Neuronal stem cell (in vitro differentiated cells): ENCODE measurements around the gene CRADD.
A peak's percentile ranks its signal among the peaks of the same experiment; 100 is the strongest.

Experiments
- DNase-seq: peaks from one replicate; pipeline ENCODE4 v3.0.0-alpha.2; 2013; ENCODE audit warnings: low spot score
- H2AFZ ChIP-seq: one replicate; pipeline ENCODE4 v1.6.1; 2013; ENCODE audit warnings: mild to moderate bottlenecking, low read length, inconsistent platforms
- H2AK5ac ChIP-seq: 2 replicates; pipeline ENCODE4 v1.6.1; 2013; ENCODE audit warnings: low read depth, mild to moderate bottlenecking, inconsistent platforms, low read length, moderate library complexity, mixed read lengths
- H2BK120ac ChIP-seq: 2 replicates; pipeline ENCODE4 v1.6.1; 2013; ENCODE audit warnings: low read depth, mild to moderate bottlenecking, inconsistent platforms, low read length, moderate library complexity, mixed read lengths
- H2BK12ac ChIP-seq: one replicate; pipeline ENCODE4 v1.6.1; 2013; ENCODE audit warnings: low read length, inconsistent platforms
- H2BK15ac ChIP-seq: 2 replicates; pipeline ENCODE4 v1.6.1; 2013; ENCODE audit warnings: mild to moderate bottlenecking, low read length, inconsistent platforms, mixed read lengths
- H2BK5ac ChIP-seq: one replicate; pipeline ENCODE4 v1.6.1; 2013; ENCODE audit warnings: inconsistent platforms, mild to moderate bottlenecking, low read length, moderate library complexity
- H3K14ac ChIP-seq: one replicate; pipeline ENCODE4 v1.6.1; 2013; ENCODE audit warnings: low read length, inconsistent platforms
- H3K18ac ChIP-seq: 2 replicates; pipeline ENCODE4 v1.6.1; 2013; ENCODE audit warnings: low read length, inconsistent platforms
- H3K23ac ChIP-seq: 2 replicates; pipeline ENCODE4 v1.6.1; 2013; ENCODE audit warnings: low read depth, mild to moderate bottlenecking, mixed read lengths, low read length, inconsistent platforms; ENCODE audit not compliant: poor library complexity
- H3K27ac ChIP-seq: replicated peaks from 3 replicates; pipeline ENCODE4 v1.5.1; 2013; ENCODE audit warnings: low read length, inconsistent platforms
- H3K27me3 ChIP-seq, 3 experiments: 2 replicates each; pipeline ENCODE4 v1.6.1; 2013; ENCODE audit warnings: low read length in 3 of 3, mild to moderate bottlenecking in 2 of 3, inconsistent platforms in 1 of 3, low read depth in 1 of 3, mixed read lengths in 1 of 3, moderate library complexity in 1 of 3; ENCODE audit not compliant: control insufficient read depth in 3 of 3, insufficient read depth in 3 of 3
- H3K36me3 ChIP-seq, 2 donors: replicated peaks in 1 of 2; 2 replicates each; pipeline ENCODE4 v1.6.1; 2013; ENCODE audit warnings: low read length in 2 of 2; ENCODE audit not compliant: control insufficient read depth in 2 of 2, insufficient read depth in 2 of 2
- H3K4ac ChIP-seq: 2 replicates; pipeline ENCODE4 v1.6.1; 2013; ENCODE audit warnings: inconsistent platforms, mild to moderate bottlenecking, low read length, moderate library complexity
- H3K4me1 ChIP-seq, 2 donors: 1 replicate in 1 of 2; 2 replicates in 1 of 2; pipeline ENCODE4 v1.6.1; 2013; ENCODE audit warnings: low read length in 2 of 2, low read depth in 1 of 2; ENCODE audit not compliant: control insufficient read depth in 2 of 2, insufficient read depth in 1 of 2
- H3K4me2 ChIP-seq: one replicate; pipeline ENCODE4 v1.6.1; 2013; ENCODE audit warnings: mild to moderate bottlenecking, low read length, inconsistent platforms; ENCODE audit not compliant: insufficient read depth, poor library complexity, severe bottlenecking
- H3K4me3 ChIP-seq, 2 donors: 2 replicates each; pipeline ENCODE4 v1.5.1; 2013; ENCODE audit warnings: low read length in 2 of 2, mild to moderate bottlenecking in 2 of 2, inconsistent platforms in 1 of 2, moderate library complexity in 1 of 2
- H3K79me1 ChIP-seq: one replicate; pipeline ENCODE4 v1.6.1; 2013; ENCODE audit warnings: low read depth, mild to moderate bottlenecking, inconsistent platforms, low read length, moderate library complexity
- H3K9ac ChIP-seq: one replicate; pipeline ENCODE4 v1.6.1; 2013; ENCODE audit warnings: mild to moderate bottlenecking, low read depth, low read length, inconsistent platforms; ENCODE audit not compliant: poor library complexity
- H3K9me3 ChIP-seq, 2 donors: replicated peaks in 1 of 2; 2 replicates each; pipeline versions ENCODE3 to v1.6.1; 2013; ENCODE audit warnings: low read length in 2 of 2, mild to moderate bottlenecking in 2 of 2, inconsistent platforms in 1 of 2, low read depth in 1 of 2, mixed read lengths in 1 of 2, moderate library complexity in 1 of 2; ENCODE audit not compliant: control insufficient read depth in 2 of 2, insufficient read depth in 1 of 2
- H4K8ac ChIP-seq: one replicate; pipeline ENCODE4 v1.6.1; 2013; ENCODE audit warnings: low read depth, mild to moderate bottlenecking, inconsistent platforms, low read length, moderate library complexity
- H4K91ac ChIP-seq: one replicate; pipeline ENCODE4 v1.6.1; 2013; ENCODE audit warnings: low read length, low read depth, mild to moderate bottlenecking, inconsistent platforms; ENCODE audit not compliant: poor library complexity
- WGBS, 2 donors: extraction: QIAGEN DNeasy Blood & Tissue Kit; methylation state at CpG; one replicate each; pipeline ENCODE4 v1.1.7; 2013; ENCODE audit warnings: missing lambda C conversion rate in 2 of 2, mixed read lengths in 1 of 2; ENCODE audit not compliant: insufficient read length in 2 of 2, insufficient replicate concordance in 1 of 2; ENCODE audit errors: extremely low coverage in 2 of 2; 5-methylcytosine and 5-hydroxymethylcytosine counted together

Gene CRADD

GRCh38 chr12:93714382-93714781, 37.2 kb downstream of the CRADD start:
- WGBS, 2 donors: no CpG with 5 or more reads among the region's 5 CpGs
- Histone ChIP-seq H3K4me1 (peaks cover 0 to 4% of the 10 kb centered on the region in 2 donors), H3K14ac (no peak overlapping the region), H3K18ac (no peak overlapping the region), H3K27me3 (no peaks in the 10 kb centered on the region), H3K4me2 (no peak overlapping the region), H3K36me3 (no peaks in the 10 kb centered on the region), H2BK5ac (no peak overlapping the region), H3K4ac (no peak overlapping the region), H3K27ac (no peak overlapping the region), H3K79me1 (no peaks in the 10 kb centered on the region), H3K9me3 (peaks cover 0 to 7% of the 10 kb centered on the region in 2 donors), H3K4me3 (no peak overlapping the region), H2BK15ac (no peak overlapping the region), H4K91ac (no peak overlapping the region), H3K23ac (no peak overlapping the region), H2BK12ac (no peak overlapping the region), H2BK120ac (no peak overlapping the region), H2AK5ac (no peak overlapping the region), H3K9ac (no peak overlapping the region), H2AFZ (no peak overlapping the region), H4K8ac (no peak overlapping the region)
- DNase-seq: peak; percentile 20

DNA sequence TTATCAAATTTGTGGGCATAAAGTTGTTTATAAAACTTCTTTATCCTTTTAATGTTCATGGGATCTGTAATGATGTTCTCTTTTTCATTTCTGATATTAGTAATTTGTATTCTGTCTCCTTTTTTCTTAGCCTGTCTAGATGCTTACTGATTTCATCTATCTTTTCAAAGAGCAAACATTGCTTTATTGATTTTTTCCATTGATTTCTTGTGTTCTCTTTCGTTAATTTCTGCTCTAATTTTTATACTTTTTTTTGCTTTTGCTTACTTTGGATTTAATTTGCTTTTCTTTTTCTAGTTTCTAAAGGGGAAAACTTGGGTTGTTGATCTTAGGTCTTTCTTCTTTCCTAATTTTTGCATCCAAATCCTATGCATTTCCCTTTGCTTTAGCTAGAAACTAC, 42.5 kb downstream of the CRADD start:
- Histone ChIP-seq H4K91ac (no peak overlapping the region), H3K9ac (no peak overlapping the region), H2BK5ac (no peak overlapping the region), H3K4me2 (no peak overlapping the region), H3K9me3 (peaks cover 0 to 22% of the 10 kb centered on the region in 2 donors), H3K27ac (no peak overlapping the region), H3K18ac (no peak overlapping the region), H3K79me1 (no peaks in the 10 kb centered on the region), H2BK15ac (no peak overlapping the region), H3K4ac (no peak overlapping the region), H2AK5ac (no peak overlapping the region), H3K4me1 (peaks cover 0 to 1% of the 10 kb centered on the region in 2 donors), H2AFZ (no peak overlapping the region), H3K27me3 (no peaks in the 10 kb centered on the region), H4K8ac (no peak overlapping the region), H2BK120ac (no peak overlapping the region), H3K4me3 (no peak overlapping the region), H3K14ac (no peak overlapping the region), H3K36me3 (no peaks in the 10 kb centered on the region), H3K23ac (no peak overlapping the region), H2BK12ac (no peak overlapping the region)
- no peak for DNase-seq
- no CpG with 5 or more reads among the region's 1 CpG for WGBS, 2 donors

DNA sequence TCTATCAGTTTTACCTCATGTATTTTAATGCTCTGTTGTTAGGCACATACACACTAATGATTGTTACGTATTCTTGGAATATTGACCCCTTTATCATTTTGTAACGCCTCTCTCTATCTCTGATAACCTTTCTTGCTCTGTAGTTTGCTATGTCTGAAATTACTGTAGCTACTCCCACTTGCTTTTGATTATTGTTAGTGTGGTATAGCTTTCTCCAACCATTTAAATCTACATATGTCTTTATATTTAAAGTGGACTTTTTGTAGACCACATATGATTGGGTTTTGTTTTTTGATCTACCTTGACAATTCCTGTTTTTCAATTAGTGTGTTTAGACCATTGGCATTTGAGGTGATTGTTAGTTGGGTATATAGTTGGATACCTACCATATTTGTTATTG, 43.4 kb downstream of the CRADD start:
- no peaks in the 10 kb centered on the region for H3K36me3 ChIP-seq
- no CpG with 5 or more reads among the region's 2 CpGs for WGBS, 2 donors
- H2BK120ac ChIP-seq: no peak overlapping the region
- no peak overlapping the region for H4K91ac ChIP-seq
- no peak overlapping the region for H4K8ac ChIP-seq
- no peaks in the 10 kb centered on the region for H3K4me1 ChIP-seq
- no peak overlapping the region for H2BK15ac ChIP-seq
- no peak overlapping the region for H2BK12ac ChIP-seq
- H3K27me3 ChIP-seq: no peaks in the 10 kb centered on the region
- H3K4me2 ChIP-seq: no peak overlapping the region
- no peak overlapping the region for H2AFZ ChIP-seq
- no peak overlapping the region for H3K4me3 ChIP-seq
- H3K9ac ChIP-seq: no peak overlapping the region
- no peak overlapping the region for H3K4ac ChIP-seq
- H3K18ac ChIP-seq: no peak overlapping the region
- no peak overlapping the region for H3K23ac ChIP-seq
- DNase-seq: no peak
- H3K79me1 ChIP-seq: no peaks in the 10 kb centered on the region
- H2BK5ac ChIP-seq: no peak overlapping the region
- H3K27ac ChIP-seq: no peak overlapping the region
- no peak overlapping the region for H2AK5ac ChIP-seq
- no peak overlapping the region for H3K14ac ChIP-seq
- H3K9me3 ChIP-seq: peaks cover 0 to 22% of the 10 kb centered on the region in 2 donors

- no peak overlapping the region for H3K9ac ChIP-seq
- H3K9me3 ChIP-seq: peaks cover 0 to 22% of the 10 kb centered on the region in 2 donors
- H3K27me3 ChIP-seq: no peaks in the 10 kb centered on the region
- no peak overlapping the region for H2BK15ac ChIP-seq
- no peak overlapping the region for H4K91ac ChIP-seq
- H3K36me3 ChIP-seq: no peaks in the 10 kb centered on the region
- no peak for DNase-seq
- no peak overlapping the region for H2BK12ac ChIP-seq
- H2BK120ac ChIP-seq: no peak overlapping the region
- no CpG with 5 or more reads among the region's 2 CpGs for WGBS, 2 donors
- no peak overlapping the region for H3K18ac ChIP-seq
- no peak overlapping the region for H3K27ac ChIP-seq
- H2AK5ac ChIP-seq: no peak overlapping the region
- peaks cover 0 to under 1% of the 10 kb centered on the region in 2 donors for H3K4me1 ChIP-seq
- no peak overlapping the region for H3K4me3 ChIP-seq
- H3K4ac ChIP-seq: no peak overlapping the region
- no peak overlapping the region for H3K23ac ChIP-seq
- no peak overlapping the region for H3K14ac ChIP-seq
- no peak overlapping the region for H2BK5ac ChIP-seq
- H4K8ac ChIP-seq: no peak overlapping the region
- no peaks in the 10 kb centered on the region for H3K79me1 ChIP-seq
- H2AFZ ChIP-seq: no peak overlapping the region
- H3K4me2 ChIP-seq: no peak overlapping the region
Measured at GRCh38 chr12:93722179-93722578, 45.0 kb downstream of the CRADD start.
